Fibroblast of pulmonary artery (primary cell): ENCODE data around the gene NCAPG2.

ENCODE experiments used
- DNase-seq: peaks from one replicate; pipeline ENCODE4 v3.0.0-alpha.2; 2010; ENCODE audit warnings: low read depth
- H3K4me3 ChIP-seq: replicated peaks from 2 replicates; pipeline ENCODE4 v1.5.1; 2011; ENCODE audit warnings: low read depth, mild to moderate bottlenecking, control low read depth, low read length, moderate library complexity
- TF ChIP-seq, protein P1 (sequence below): IDR thresholded peaks from 2 replicates; pipeline ENCODE4 v1.5.1; 2011; ENCODE audit warnings: mild to moderate bottlenecking, control low read depth, low read length, inconsistent platforms; ENCODE audit errors: missing control alignments

The NCAPG2 gene

DNA sequence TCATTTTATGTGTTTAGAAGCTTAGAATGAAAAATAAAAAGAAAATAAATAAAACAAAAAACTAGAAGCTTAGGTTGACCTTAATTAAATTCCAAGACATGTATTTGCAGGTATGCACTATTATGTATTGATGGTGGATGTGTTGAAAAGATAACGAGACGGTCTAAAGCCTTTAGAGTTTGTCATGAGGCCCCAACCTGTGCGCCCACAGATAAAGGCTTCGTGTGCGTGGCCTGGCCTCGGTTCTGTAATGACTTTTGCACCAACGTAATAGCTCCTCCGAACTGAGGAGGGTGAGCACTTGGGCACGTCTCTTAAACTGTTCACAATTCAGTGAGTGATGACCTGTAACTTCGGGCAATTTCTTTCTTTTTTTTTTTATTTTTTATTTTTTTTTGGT lies 43.7 kb upstream of the NCAPG2 start:
- TF ChIP-seq, protein P1, sequence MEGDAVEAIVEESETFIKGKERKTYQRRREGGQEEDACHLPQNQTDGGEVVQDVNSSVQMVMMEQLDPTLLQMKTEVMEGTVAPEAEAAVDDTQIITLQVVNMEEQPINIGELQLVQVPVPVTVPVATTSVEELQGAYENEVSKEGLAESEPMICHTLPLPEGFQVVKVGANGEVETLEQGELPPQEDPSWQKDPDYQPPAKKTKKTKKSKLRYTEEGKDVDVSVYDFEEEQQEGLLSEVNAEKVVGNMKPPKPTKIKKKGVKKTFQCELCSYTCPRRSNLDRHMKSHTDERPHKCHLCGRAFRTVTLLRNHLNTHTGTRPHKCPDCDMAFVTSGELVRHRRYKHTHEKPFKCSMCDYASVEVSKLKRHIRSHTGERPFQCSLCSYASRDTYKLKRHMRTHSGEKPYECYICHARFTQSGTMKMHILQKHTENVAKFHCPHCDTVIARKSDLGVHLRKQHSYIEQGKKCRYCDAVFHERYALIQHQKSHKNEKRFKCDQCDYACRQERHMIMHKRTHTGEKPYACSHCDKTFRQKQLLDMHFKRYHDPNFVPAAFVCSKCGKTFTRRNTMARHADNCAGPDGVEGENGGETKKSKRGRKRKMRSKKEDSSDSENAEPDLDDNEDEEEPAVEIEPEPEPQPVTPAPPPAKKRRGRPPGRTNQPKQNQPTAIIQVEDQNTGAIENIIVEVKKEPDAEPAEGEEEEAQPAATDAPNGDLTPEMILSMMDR = no peak
- H3K4me3 ChIP-seq = no peak overlapping the region
- no peak for DNase-seq

DNA sequence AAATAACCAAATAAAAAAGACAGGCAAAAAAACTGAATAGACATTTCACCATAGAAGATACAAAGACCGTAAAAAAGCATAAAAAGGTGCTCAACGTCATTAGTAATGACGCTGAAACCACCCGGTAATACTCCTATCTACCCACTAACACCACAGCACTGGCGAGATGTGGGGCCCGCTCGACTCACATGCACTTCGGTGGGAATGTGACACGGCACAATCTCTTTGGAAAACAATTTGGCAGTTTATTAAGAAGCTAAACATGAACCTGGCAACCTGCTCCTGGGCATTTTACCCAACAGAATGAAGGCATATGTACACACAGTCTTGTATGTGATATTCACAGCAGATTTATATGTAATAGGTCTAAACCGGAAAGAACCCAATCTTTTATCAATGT lies 42.8 kb upstream of the NCAPG2 start:
- no peak overlapping the region for H3K4me3 ChIP-seq
- no peak for DNase-seq
- TF ChIP-seq, protein P1 = no peak

DNA sequence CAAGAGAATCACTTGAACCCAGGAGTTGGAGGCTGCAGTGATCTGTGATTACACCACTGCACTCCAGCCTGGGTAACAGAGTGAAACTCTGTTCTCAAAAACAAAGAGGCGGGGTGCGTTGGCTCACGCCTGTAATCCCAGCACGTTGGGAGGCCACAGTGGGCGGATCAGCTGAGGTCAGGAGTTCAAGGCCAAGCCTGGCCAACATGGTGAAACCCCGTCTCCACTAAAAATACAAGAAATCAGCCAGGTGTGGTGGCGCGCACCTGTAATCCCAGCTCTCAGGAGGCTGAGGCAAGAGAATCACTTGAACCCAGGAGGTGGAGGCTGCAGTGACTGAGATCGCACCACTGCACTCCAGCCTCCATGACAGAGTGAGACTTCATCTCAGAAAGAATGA lies 42.4 kb upstream of the NCAPG2 start:
- no peak for DNase-seq

DNA sequence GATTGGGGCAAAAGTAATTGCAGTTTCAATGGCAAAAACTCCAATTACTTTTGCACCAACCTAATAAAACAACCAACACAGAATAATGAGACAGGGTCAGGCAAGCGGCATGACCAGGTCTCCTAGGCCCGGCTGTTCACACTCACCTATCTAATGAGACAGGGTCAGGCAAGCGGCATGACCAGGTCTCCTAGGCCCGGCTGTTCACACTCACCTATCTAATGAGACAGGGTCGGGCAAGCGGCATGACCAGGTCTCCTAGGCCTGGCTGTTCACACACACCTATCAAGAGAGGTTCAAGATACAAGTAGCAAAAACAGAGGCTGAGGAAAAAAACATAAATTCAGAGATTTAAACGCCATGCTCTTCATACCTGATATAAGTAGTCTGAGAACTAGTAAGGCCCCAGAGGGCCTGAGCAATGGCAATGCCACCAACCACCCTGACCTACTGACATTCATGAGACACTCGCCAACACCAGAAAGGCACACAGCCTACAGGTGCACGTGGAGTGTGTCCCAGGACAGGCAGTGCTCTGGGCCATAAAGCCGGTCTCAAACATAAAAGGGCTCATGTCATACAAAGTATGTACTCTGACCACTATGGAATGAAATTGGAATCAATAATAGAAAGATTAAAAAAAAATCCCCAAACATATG lies 40.6 kb upstream of the NCAPG2 start:
- no peak for DNase-seq
- no peak overlapping the region for H3K4me3 ChIP-seq
- TF ChIP-seq, protein P1 = no peak

More for the DNA sequence above, 42.4 kb upstream of the NCAPG2 start:
- TF ChIP-seq, protein P1 = no peak
- H3K4me3 ChIP-seq = no peak overlapping the region

DNA sequence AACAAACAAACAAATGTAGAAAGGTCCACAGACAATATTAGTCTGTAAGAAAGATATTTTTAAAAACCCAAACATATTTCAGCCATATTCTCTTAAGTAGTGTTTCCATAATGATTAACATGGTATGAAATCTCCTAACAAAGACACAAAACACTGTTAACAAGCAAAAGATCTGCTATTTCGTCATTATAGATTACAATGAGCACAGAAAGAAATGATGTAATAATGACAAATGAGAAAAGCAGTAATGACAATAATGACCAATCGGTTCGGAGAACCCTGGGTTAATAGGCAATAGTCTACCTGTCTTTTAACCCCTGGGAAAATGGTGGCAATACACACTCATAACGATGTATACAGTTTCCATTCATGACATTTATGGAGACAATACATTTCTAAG lies 39.5 kb upstream of the NCAPG2 start:
- TF ChIP-seq, protein P1 = no peak

DNA sequence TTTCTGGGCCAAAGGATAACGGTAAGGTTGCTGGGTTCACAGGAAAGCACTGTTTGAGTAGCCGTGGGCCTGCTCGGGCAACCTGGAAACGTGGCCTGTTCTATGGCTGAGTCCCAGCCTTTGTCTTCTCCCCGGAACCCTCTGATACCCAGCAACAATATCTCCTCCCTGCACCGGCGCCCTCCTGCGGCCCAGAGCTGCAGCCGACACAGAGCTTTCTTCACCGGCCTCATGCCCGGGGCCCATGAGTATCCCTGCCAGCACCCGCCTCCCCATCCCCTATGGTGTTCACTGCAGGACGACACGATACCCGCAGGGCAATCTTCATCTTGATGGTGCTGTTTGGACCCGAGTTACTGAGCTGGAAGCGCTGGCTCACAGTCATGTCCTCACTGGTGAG lies 38.6 kb upstream of the NCAPG2 start:
- DNase-seq = no peak
- TF ChIP-seq, protein P1 = no peak
- no peak overlapping the region for H3K4me3 ChIP-seq

More for the DNA sequence above, 39.5 kb upstream of the NCAPG2 start:
- DNase-seq = no peak
- H3K4me3 ChIP-seq = no peak overlapping the region
